ENCODE results near the gene PJA1. TPM values are rescaled to one million over a fixed set of nuclear protein-coding genes. Genes with fewer than 3 reads are reported as not detected.
A peak's percentile ranks its signal among the peaks of the same experiment; 100 is the strongest.

The PJA1 gene
- polyA plus RNA-seq, 4 donors: 3.6 to 30.5 (median 9.8) TPM

DNA sequence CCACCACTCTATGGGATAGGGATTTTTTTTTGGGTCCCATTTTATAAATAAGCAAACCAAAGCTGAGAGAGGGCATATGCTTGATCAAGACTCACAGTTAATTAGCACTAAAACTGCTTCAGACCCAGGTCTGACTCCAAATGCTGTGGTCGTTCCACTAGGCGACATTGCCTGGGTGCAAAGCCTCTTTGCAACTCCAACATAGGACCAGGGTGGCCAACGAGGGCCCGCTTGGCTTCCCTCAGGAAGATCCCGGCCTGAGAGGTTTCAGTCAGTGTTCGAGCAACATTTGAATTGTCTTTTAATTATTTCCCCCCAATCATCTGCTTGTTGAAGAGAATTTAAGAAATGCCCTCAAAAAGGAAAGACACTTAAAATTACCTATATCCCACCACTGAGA lies 11.2 kb downstream of the PJA1 start:
- Histone ChIP-seq H3K4me3 (ENCODE audit: low read depth in 1 of 3, low read length in 3 of 3) (no peak overlapping the region), H3K27me3 (ENCODE audit: control insufficient read depth in 3 of 3, insufficient read depth in 3 of 3, low read length in 3 of 3) (no peaks in the 10 kb centered on the region), H3K9me3 (ENCODE audit: control insufficient read depth in 2 of 2, insufficient read depth in 1 of 2, low read depth in 1 of 2, low read length in 1 of 2) (no peaks in the 10 kb centered on the region), H3K27ac (ENCODE audit: low read depth in 1 of 3, low read length in 2 of 3) (no peak overlapping the region), H3K4me1 (ENCODE audit: control insufficient read depth in 3 of 3, insufficient read depth in 2 of 3, low read depth in 1 of 3, low read length in 2 of 3) (peaks cover 0 to 4% (median 0%) of the 10 kb centered on the region in 3 donors), H3K36me3 (ENCODE audit: control insufficient read depth in 3 of 3, insufficient read depth in 2 of 3, low read depth in 1 of 3, low read length in 3 of 3) (no peaks in the 10 kb centered on the region)
- FAIRE-seq: no peak
- WGBS, 3 donors: 79 to 92% (median 90%) methylated on average over 6 of the region's 6 CpGs
- DNase-seq: no peak

DNA sequence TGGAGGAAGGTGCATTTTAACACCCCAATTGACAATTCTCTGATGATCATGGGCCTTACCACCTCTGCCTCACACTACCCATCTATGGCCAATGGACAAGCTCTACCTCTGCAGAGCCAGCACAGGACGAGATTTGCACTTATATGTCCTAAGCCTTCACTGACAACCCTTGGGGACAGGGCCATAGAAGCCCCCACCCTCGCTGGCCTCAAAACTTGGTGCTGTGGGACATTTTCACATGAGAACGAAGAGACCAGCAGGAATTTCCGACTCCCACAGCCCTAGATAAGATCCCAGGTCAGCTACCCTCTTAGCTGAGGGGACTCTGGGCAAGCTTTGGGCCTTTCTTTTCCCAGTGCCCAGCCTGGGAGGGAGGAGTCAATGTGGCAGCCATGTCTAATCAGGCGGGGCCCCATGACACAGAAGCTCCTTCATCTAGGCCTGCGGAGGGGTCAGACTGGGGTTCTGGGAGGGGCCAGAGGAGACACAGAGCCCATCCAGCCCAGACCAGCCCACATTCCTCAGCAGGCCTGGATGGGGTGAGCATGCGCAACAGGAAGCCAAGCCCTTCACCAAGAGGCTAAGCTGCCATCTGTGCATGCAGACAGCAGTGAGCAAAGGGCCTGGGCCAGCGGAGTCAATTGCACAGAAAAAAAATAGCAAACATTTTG lies 12.1 kb downstream of the PJA1 start:
- Histone ChIP-seq H3K27ac (ENCODE audit: low read depth in 1 of 3, low read length in 2 of 3) (peak overlapping the region in 2 of 3 donors; percentile 44 to 54), H3K36me3 (ENCODE audit: control insufficient read depth in 3 of 3, insufficient read depth in 2 of 3, low read depth in 1 of 3, low read length in 3 of 3) (no peaks in the 10 kb centered on the region), H3K4me3 (ENCODE audit: low read depth in 1 of 3, low read length in 3 of 3) (no peak overlapping the region), H3K9me3 (ENCODE audit: control insufficient read depth in 2 of 2, insufficient read depth in 1 of 2, low read depth in 1 of 2, low read length in 1 of 2) (no peaks in the 10 kb centered on the region), H3K27me3 (ENCODE audit: control insufficient read depth in 3 of 3, insufficient read depth in 3 of 3, low read length in 3 of 3) (no peaks in the 10 kb centered on the region), H3K4me1 (ENCODE audit: control insufficient read depth in 3 of 3, insufficient read depth in 2 of 3, low read depth in 1 of 3, low read length in 2 of 3) (peaks cover 0 to 2% (median 0%) of the 10 kb centered on the region in 3 donors)
- peak in 1 of 2 donors; percentile 27 for DNase-seq
- 57 to 85% (median 72%) methylated on average over 8 of the region's 8 CpGs for WGBS, 3 donors
- no peak for FAIRE-seq

DNA sequence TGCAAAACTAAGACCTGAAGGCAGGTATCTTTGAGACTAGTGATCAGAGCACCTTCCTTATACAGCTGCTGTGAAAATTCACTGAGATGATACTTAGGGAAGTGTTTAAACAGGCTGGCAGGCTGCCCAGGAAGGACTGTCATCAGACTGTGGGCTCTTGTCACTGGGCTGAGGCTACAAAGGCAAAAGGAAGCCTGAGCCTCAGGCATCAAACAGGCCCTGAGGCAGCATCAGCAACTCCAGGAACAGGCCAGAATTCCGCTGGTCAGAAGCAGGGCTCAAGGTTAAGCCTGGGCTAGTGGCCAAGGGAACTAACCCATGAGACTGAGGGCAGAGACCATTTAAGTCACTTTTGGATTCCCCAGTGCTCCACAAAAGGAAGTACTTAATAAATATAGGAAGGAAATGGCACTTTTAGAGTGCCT lies 12.8 kb downstream of the PJA1 start:
- DNase-seq: peak in 1 of 2 donors; percentile 12
- Histone ChIP-seq H3K27ac (ENCODE audit: low read depth in 1 of 3, low read length in 2 of 3) (no peak overlapping the region), H3K36me3 (ENCODE audit: control insufficient read depth in 3 of 3, insufficient read depth in 2 of 3, low read depth in 1 of 3, low read length in 3 of 3) (no peaks in the 10 kb centered on the region), H3K27me3 (ENCODE audit: control insufficient read depth in 3 of 3, insufficient read depth in 3 of 3, low read length in 3 of 3) (no peaks in the 10 kb centered on the region), H3K4me1 (ENCODE audit: control insufficient read depth in 3 of 3, insufficient read depth in 2 of 3, low read depth in 1 of 3, low read length in 2 of 3) (no peaks in the 10 kb centered on the region), H3K4me3 (ENCODE audit: low read depth in 1 of 3, low read length in 3 of 3) (no peak overlapping the region), H3K9me3 (ENCODE audit: control insufficient read depth in 2 of 2, insufficient read depth in 1 of 2, low read depth in 1 of 2, low read length in 1 of 2) (no peaks in the 10 kb centered on the region)
- no peak for FAIRE-seq
- 28 to 44% (median 28%) methylated on average over 1 of the region's 1 CpG for WGBS, 3 donors

DNA sequence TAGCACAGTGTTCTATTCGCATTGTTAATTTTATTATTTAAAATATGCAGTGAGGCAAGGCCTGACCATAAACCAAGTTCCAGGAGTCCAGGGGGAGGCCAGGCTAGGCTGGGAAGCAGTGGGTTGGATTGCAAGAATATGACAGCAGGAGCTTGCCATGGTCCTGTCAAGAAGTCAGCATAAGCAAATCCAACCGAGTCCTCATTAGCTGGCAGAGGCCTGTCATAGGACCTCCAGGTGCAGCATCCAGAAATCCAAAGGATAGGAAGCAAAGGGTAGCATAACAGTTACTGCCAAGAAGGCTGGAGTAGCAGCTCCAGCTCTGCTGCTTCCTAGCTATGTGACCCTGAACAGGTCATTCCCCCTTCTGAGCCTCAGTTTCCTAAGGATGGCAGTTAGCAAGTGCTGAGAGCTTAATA lies 13.4 kb downstream of the PJA1 start:
- Histone ChIP-seq H3K27me3 (ENCODE audit: control insufficient read depth in 3 of 3, insufficient read depth in 3 of 3, low read length in 3 of 3) (no peaks in the 10 kb centered on the region), H3K36me3 (ENCODE audit: control insufficient read depth in 3 of 3, insufficient read depth in 2 of 3, low read depth in 1 of 3, low read length in 3 of 3) (no peaks in the 10 kb centered on the region), H3K4me3 (ENCODE audit: low read depth in 1 of 3, low read length in 3 of 3) (no peak overlapping the region), H3K9me3 (ENCODE audit: control insufficient read depth in 2 of 2, insufficient read depth in 1 of 2, low read depth in 1 of 2, low read length in 1 of 2) (no peaks in the 10 kb centered on the region), H3K4me1 (ENCODE audit: control insufficient read depth in 3 of 3, insufficient read depth in 2 of 3, low read depth in 1 of 3, low read length in 2 of 3) (no peaks in the 10 kb centered on the region), H3K27ac (ENCODE audit: low read depth in 1 of 3, low read length in 2 of 3) (no peak overlapping the region)
- DNase-seq: no peak
- no peak for FAIRE-seq
- WGBS, 3 donors: 84 to 97% (median 86%) methylated on average over 2 of the region's 2 CpGs

DNA sequence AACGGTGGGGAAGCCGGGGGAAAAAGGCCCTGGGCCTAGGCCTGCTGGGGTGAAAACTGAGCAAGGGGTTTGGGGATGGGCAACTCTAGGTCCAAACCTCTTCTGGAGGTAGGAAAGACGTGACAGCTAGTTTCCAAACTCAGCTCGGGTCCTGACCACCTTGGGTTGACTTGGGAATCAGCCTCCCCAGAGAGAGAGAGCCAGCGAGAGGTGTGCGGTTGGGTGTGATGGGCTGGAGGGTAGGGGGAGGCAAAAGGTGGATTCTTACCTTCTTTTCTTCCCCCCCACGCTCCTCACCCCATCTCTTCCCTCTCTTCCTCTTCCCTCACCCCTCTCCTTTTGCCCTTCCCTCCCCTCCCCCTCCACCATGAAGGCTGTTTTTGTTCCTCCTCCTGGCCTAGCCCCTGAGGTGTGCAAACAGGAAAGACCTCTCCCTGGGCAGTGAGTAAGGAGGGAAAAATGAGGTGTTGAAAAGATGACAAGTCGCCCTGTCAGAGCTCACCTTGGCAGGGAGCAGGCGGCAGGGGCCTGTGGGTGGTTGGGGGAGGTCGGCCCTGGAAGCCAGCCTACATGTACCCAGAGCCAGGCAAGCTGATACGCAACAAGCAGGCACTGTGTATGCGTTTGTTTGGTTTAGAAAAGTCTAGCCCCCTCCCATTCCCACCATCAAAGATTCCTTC lies 14.8 kb downstream of the PJA1 start:
- no peaks in the 10 kb centered on the region for H3K4me1 ChIP-seq (ENCODE audit: control insufficient read depth in 3 of 3, insufficient read depth in 2 of 3, low read depth in 1 of 3, low read length in 2 of 3)
- FAIRE-seq: no peak
- 60 to 79% (median 71%) methylated on average over 10 to 12 of the region's 12 CpGs for WGBS, 3 donors
- H3K27me3 ChIP-seq (ENCODE audit: control insufficient read depth in 3 of 3, insufficient read depth in 3 of 3, low read length in 3 of 3): no peaks in the 10 kb centered on the region
- no peak overlapping the region for H3K4me3 ChIP-seq (ENCODE audit: low read depth in 1 of 3, low read length in 3 of 3)
- DNase-seq: no peak
- H3K36me3 ChIP-seq (ENCODE audit: control insufficient read depth in 3 of 3, insufficient read depth in 2 of 3, low read depth in 1 of 3, low read length in 3 of 3): no peaks in the 10 kb centered on the region
- no peaks in the 10 kb centered on the region for H3K9me3 ChIP-seq (ENCODE audit: control insufficient read depth in 2 of 2, insufficient read depth in 1 of 2, low read depth in 1 of 2, low read length in 1 of 2)
- H3K27ac ChIP-seq (ENCODE audit: low read depth in 1 of 3, low read length in 2 of 3): no peak overlapping the region

DNA sequence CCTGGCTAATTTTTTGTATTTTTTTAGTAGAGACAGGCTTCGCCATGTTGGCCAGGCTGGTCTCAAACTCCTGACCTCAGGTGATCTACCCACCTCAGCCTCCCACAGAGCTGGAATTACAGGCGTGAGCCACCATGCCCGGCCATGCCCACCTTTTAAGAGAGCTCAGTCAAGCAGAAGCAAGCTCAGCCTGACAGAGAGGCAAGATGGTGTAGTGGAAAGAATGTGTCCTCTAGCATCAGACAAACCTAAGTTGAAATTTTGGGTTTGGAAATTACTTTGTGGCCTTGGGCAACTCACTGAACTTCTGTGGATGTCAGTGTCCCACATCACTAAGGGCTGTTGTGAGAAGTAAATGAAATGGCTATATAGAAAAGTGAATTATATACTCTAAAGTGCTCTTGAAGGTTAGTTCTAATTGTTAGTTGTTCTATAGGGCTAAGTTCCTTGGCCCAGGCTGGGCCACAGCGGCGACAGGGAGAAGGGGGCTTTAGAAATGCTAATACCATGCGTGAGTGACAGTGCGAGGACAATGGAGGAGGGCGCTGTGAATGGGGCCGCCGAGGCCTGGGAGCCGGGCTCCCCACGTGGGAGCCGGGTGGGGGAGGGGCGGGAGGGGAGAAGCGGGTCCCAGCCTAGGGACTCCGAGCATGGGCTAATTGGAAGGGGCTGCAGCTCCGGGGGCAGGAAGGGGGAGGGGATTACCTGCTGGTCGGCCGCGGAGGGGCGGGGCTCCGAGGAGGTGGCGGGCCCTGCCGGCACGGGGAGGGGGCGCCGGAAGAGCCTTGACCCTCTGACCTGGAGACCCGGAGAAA lies 15.6 kb downstream of the PJA1 start:
- no peaks in the 10 kb centered on the region for H3K36me3 ChIP-seq (ENCODE audit: control insufficient read depth in 3 of 3, insufficient read depth in 2 of 3, low read depth in 1 of 3, low read length in 3 of 3)
- 46 to 63% (median 61%) methylated on average over 16 to 28 of the region's 28 CpGs for WGBS, 3 donors
- DNase-seq: no peak
- no peak overlapping the region for H3K4me3 ChIP-seq (ENCODE audit: low read depth in 1 of 3, low read length in 3 of 3)
- H3K4me1 ChIP-seq (ENCODE audit: control insufficient read depth in 3 of 3, insufficient read depth in 2 of 3, low read depth in 1 of 3, low read length in 2 of 3): no peaks in the 10 kb centered on the region
- no peaks in the 10 kb centered on the region for H3K27me3 ChIP-seq (ENCODE audit: control insufficient read depth in 3 of 3, insufficient read depth in 3 of 3, low read length in 3 of 3)
- no peak for FAIRE-seq
- H3K9me3 ChIP-seq (ENCODE audit: control insufficient read depth in 2 of 2, insufficient read depth in 1 of 2, low read depth in 1 of 2, low read length in 1 of 2): no peaks in the 10 kb centered on the region
- H3K27ac ChIP-seq (ENCODE audit: low read depth in 1 of 3, low read length in 2 of 3): no peak overlapping the region

DNA sequence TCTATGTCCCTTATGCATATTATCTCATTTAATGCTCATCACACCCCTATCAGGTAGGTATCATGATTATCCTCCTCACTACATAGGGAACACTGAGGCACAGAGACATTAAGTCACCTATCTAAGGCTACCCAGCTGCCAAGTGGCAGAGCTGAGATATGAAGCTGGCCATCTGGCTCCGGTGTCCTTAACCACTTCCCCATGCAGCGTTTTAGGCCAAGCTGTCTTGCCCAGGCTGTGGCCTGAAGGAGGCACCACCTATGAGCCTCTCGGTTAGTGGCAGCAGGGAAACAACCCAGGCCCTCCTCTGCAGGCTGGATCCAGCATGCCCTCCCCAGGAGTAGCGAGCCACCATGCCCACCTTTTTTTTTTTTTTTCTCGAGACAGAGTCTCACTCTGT lies 16.3 kb downstream of the PJA1 start:
- WGBS, 3 donors: 81 to 90% (median 86%) methylated on average over 3 to 5 of the region's 5 CpGs

DNA sequence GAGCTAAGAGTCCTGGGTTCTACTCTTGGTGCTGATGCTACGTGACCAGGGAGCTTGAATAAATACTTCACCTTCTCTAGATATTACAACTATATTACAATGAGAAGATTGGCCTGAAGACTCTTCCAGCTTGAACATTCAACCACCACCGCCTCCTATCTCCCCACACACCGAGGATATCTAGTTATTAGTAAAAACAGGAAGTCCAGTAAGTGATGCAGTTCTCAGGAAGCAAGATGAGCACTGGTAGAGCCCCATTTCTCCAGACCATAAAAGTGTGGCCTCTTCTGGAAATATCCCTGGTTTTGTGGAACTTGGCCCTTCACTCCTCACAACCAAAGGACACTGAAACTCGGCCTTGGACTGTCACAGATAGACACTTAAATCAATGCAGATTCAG lies 18.5 kb downstream of the PJA1 start:
- FAIRE-seq: no peak
- 69 to 86% (median 80%) methylated on average over 4 of the region's 4 CpGs for WGBS, 3 donors

More for the DNA sequence above, 16.3 kb downstream of the PJA1 start:
- Histone ChIP-seq H3K36me3 (ENCODE audit: control insufficient read depth in 3 of 3, insufficient read depth in 2 of 3, low read depth in 1 of 3, low read length in 3 of 3) (no peaks in the 10 kb centered on the region), H3K27me3 (ENCODE audit: control insufficient read depth in 3 of 3, insufficient read depth in 3 of 3, low read length in 3 of 3) (no peaks in the 10 kb centered on the region), H3K9me3 (ENCODE audit: control insufficient read depth in 2 of 2, insufficient read depth in 1 of 2, low read depth in 1 of 2, low read length in 1 of 2) (no peaks in the 10 kb centered on the region), H3K4me1 (ENCODE audit: control insufficient read depth in 3 of 3, insufficient read depth in 2 of 3, low read depth in 1 of 3, low read length in 2 of 3) (no peaks in the 10 kb centered on the region), H3K27ac (ENCODE audit: low read depth in 1 of 3, low read length in 2 of 3) (no peak overlapping the region), H3K4me3 (ENCODE audit: low read depth in 1 of 3, low read length in 3 of 3) (no peak overlapping the region)
- DNase-seq: no peak
- FAIRE-seq: no peak

More for the DNA sequence above, 18.5 kb downstream of the PJA1 start:
- Histone ChIP-seq H3K4me3 (ENCODE audit: low read depth in 1 of 3, low read length in 3 of 3) (no peak overlapping the region), H3K9me3 (ENCODE audit: control insufficient read depth in 2 of 2, insufficient read depth in 1 of 2, low read depth in 1 of 2, low read length in 1 of 2) (no peaks in the 10 kb centered on the region), H3K27me3 (ENCODE audit: control insufficient read depth in 3 of 3, insufficient read depth in 3 of 3, low read length in 3 of 3) (no peaks in the 10 kb centered on the region), H3K36me3 (ENCODE audit: control insufficient read depth in 3 of 3, insufficient read depth in 2 of 3, low read depth in 1 of 3, low read length in 3 of 3) (no peaks in the 10 kb centered on the region), H3K4me1 (ENCODE audit: control insufficient read depth in 3 of 3, insufficient read depth in 2 of 3, low read depth in 1 of 3, low read length in 2 of 3) (no peaks in the 10 kb centered on the region), H3K27ac (ENCODE audit: low read depth in 1 of 3, low read length in 2 of 3) (no peak overlapping the region)
- no peak for DNase-seq
